Measurements from ENCODE around the gene C14orf180. TPM values are rescaled to one million over a fixed set of nuclear protein-coding genes. Genes with fewer than 3 reads are reported as not detected.
A peak's percentile ranks its signal among the peaks of the same experiment; 100 is the strongest.

C14orf180 gene
- total RNA-seq, 3 donors from 2014 or later (not counting 1 experiment from before 2014, with no cell fraction given) = not detected

DNA sequence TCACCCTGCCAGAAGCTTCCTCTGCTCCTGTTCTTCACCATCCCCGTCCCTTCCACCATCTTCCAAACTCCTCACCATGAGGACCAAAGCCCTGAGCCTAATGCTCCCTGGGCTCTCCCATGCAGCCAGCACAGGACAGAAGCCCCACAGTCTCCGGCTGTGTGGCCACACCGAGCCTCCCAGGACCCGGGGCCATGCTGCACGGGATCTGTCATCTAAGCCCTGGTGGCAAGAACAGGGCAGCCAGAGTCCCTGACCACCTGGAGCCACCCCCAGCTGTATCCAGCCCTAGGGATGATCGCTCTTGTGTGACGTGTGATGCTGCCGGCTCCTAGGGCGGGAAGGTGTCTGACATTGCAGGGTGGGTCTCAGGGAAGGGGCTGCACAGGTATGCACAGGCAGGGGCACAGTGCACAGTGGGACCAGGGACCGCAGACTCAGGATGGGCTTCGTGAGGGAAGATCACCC lies 16.9 kb downstream of the C14orf180 start:
- intact Hi-C loops (cut with micrococcal nuclease) = no loop called here
- Histone ChIP-seq H3K4me1 (ENCODE audit: control insufficient read depth, insufficient read depth, low read length) (no peaks in the 10 kb centered on the region), H3K27ac (ENCODE audit: low read length) (no peak overlapping the region), H3K27me3 (ENCODE audit: control insufficient read depth, insufficient read depth, low read length) (no peaks in the 10 kb centered on the region), H3K4me3 (ENCODE audit: low read length) (no peak overlapping the region), H3K36me3 (ENCODE audit: control insufficient read depth, insufficient read depth, low read length) (no peaks in the 10 kb centered on the region), H3K9me3 (ENCODE audit: control insufficient read depth, insufficient read depth, low read length) (no peaks in the 10 kb centered on the region)
- Mint-ChIP-seq H3K9me3 (no peaks in the 10 kb centered on the region), H3K4me3 (no peak overlapping the region), H3K36me3 (no peaks in the 10 kb centered on the region), H3K4me1 (peaks cover 0 to 11% of the 10 kb centered on the region in 2 donors), H3K27me3 (ENCODE audit: low read depth in 2 of 2) (peaks cover 8 to 15% of the 10 kb centered on the region in 2 donors), H3K27ac (peak overlapping the region in 1 of 2 donors; percentile 35)
- no peak for ATAC-seq
- DNase-seq = no peak
- WGBS (ENCODE audit: insufficient coverage) = 80% methylated on average over 11 of the region's 11 CpGs
- TF ChIP-seq, protein P1, sequence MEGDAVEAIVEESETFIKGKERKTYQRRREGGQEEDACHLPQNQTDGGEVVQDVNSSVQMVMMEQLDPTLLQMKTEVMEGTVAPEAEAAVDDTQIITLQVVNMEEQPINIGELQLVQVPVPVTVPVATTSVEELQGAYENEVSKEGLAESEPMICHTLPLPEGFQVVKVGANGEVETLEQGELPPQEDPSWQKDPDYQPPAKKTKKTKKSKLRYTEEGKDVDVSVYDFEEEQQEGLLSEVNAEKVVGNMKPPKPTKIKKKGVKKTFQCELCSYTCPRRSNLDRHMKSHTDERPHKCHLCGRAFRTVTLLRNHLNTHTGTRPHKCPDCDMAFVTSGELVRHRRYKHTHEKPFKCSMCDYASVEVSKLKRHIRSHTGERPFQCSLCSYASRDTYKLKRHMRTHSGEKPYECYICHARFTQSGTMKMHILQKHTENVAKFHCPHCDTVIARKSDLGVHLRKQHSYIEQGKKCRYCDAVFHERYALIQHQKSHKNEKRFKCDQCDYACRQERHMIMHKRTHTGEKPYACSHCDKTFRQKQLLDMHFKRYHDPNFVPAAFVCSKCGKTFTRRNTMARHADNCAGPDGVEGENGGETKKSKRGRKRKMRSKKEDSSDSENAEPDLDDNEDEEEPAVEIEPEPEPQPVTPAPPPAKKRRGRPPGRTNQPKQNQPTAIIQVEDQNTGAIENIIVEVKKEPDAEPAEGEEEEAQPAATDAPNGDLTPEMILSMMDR (IDR thresholded peaks at IDR 0.05) = no peak

DNA sequence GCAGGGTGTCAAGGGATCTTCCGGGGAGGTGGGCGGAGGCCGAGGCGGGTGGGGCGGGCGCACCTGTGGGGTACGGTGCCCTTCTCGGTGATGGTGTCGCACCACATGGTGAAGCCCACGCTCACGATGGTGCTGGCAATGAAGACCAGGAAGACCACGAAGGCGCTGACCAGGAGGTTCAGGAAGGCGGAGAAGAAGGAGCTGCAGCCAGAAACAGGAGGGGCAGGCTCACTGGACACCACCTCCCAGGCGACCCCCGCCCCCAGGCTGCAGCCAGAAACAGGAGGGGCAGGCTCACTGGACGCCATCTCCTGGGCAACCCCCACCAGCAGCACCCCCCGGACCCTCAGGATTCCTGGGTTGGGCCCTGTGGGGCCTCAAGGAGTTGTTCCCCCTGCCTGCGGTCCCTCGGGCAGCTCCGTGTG lies 17.4 kb downstream of the C14orf180 start:
- H3K9me3 Mint-ChIP-seq = no peaks in the 10 kb centered on the region
- peaks cover 0 to 11% of the 10 kb centered on the region in 2 donors for H3K4me1 Mint-ChIP-seq
- 85% methylated on average over 21 of the region's 21 CpGs for WGBS (ENCODE audit: insufficient coverage)
- ATAC-seq (no peak), DNase-seq (no peak)
- Histone ChIP-seq H3K4me3 (ENCODE audit: low read length) (no peak overlapping the region), H3K27me3 (ENCODE audit: control insufficient read depth, insufficient read depth, low read length) (no peaks in the 10 kb centered on the region), H3K9me3 (ENCODE audit: control insufficient read depth, insufficient read depth, low read length) (no peaks in the 10 kb centered on the region), H3K27ac (ENCODE audit: low read length) (no peak overlapping the region), H3K4me1 (ENCODE audit: control insufficient read depth, insufficient read depth, low read length) (no peaks in the 10 kb centered on the region), H3K36me3 (ENCODE audit: control insufficient read depth, insufficient read depth, low read length) (no peaks in the 10 kb centered on the region)
- no peaks in the 10 kb centered on the region for H3K36me3 Mint-ChIP-seq
- H3K27me3 Mint-ChIP-seq (ENCODE audit: low read depth in 2 of 2) = peaks cover 8 to 15% of the 10 kb centered on the region in 2 donors
- TF ChIP-seq, protein P1 (IDR thresholded peaks at IDR 0.05) = no peak
- no peak overlapping the region for H3K27ac Mint-ChIP-seq
- no peak overlapping the region for H3K4me3 Mint-ChIP-seq
- intact Hi-C loops (cut with micrococcal nuclease) = no loop called here

DNA sequence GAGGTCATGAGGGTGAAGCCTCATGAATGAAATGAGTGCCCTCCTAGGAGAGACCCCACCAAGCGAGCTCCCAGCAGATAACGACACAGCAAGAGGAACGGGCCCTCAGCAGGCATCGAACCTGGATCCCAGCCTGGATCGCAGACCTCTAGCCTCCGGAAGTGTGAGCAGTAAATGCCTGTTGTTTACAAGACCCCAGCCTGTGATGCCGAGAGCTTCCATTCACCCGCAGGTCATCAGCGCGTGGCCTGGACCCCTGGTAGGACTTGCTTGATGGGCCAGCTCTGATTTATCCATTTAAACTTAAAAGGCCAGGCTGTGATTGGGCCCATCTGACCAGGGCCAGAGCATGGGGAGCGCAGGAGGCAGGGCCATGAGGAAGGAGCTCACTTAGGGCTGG lies 18.0 kb downstream of the C14orf180 start:
- no peak overlapping the region for H3K27ac ChIP-seq (ENCODE audit: low read length)
- no peak overlapping the region for H3K27ac Mint-ChIP-seq
- H3K4me3 ChIP-seq (ENCODE audit: low read length) = no peak overlapping the region
- H3K4me3 Mint-ChIP-seq = no peak overlapping the region
- peaks cover 0 to 11% of the 10 kb centered on the region in 2 donors for H3K4me1 Mint-ChIP-seq
- no peaks in the 10 kb centered on the region for H3K9me3 ChIP-seq (ENCODE audit: control insufficient read depth, insufficient read depth, low read length)
- intact Hi-C loops (cut with micrococcal nuclease) = no loop called here
- no peak for DNase-seq
- 78% methylated on average over 11 of the region's 11 CpGs for WGBS (ENCODE audit: insufficient coverage)
- peaks cover 6 to 20% of the 10 kb centered on the region in 2 donors for H3K27me3 Mint-ChIP-seq (ENCODE audit: low read depth in 2 of 2)
- H3K36me3 ChIP-seq (ENCODE audit: control insufficient read depth, insufficient read depth, low read length) = no peaks in the 10 kb centered on the region
- no peaks in the 10 kb centered on the region for H3K4me1 ChIP-seq (ENCODE audit: control insufficient read depth, insufficient read depth, low read length)
- no peaks in the 10 kb centered on the region for H3K9me3 Mint-ChIP-seq
- no peak for ATAC-seq
- TF ChIP-seq, protein P1 (IDR thresholded peaks at IDR 0.05) = no peak
- no peaks in the 10 kb centered on the region for H3K27me3 ChIP-seq (ENCODE audit: control insufficient read depth, insufficient read depth, low read length)
- H3K36me3 Mint-ChIP-seq = no peaks in the 10 kb centered on the region
